Loucy (cell line): Measurements from ENCODE around the gene RRP8.

Source experiments
- H2AFZ ChIP-seq: fragments of 200-600 bp; sonication (generic); 2 replicates; pipeline ENCODE4 v1.6.0; 2016; ENCODE audit warnings: antibody characterized with exemption, mild to moderate bottlenecking, low read length, moderate library complexity
- H3F3A ChIP-seq: fragments of 200-600 bp; 2 replicates; pipeline ENCODE4 v1.6.0; 2016; ENCODE audit warnings: antibody characterized with exemption, low read depth, mild to moderate bottlenecking
- H3K27me3 ChIP-seq: fragments of 200-600 bp; sonication (generic); 2 replicates; pipeline ENCODE4 v1.6.1; 2014; ENCODE audit warnings: low read length, mild to moderate bottlenecking; ENCODE audit not compliant: insufficient read depth, poor library complexity, severe bottlenecking
- H3K36me3 ChIP-seq: fragments of 200-600 bp; sonication (generic); 2 replicates; pipeline ENCODE4 v1.6.1; 2016; ENCODE audit warnings: low read length; ENCODE audit not compliant: insufficient read depth
- H3K4me1 ChIP-seq: fragments of 200-600 bp; sonication (generic); 2 replicates; pipeline ENCODE4 v1.5.1; 2014; ENCODE audit warnings: low read length, mild to moderate bottlenecking; ENCODE audit not compliant: insufficient read depth, poor library complexity, severe bottlenecking
- H3K4me2 ChIP-seq: fragments of 200-600 bp; sonication (generic); 2 replicates; pipeline ENCODE4 v1.6.0; 2014; ENCODE audit warnings: antibody characterized with exemption, low read length, low read depth, mild to moderate bottlenecking; ENCODE audit not compliant: poor library complexity, severe bottlenecking
- H3K4me3 ChIP-seq: fragments of 200-600 bp; sonication (generic); 2 replicates; pipeline ENCODE4 v1.5.1; 2014; ENCODE audit warnings: low read length, mild to moderate bottlenecking, mixed read lengths; ENCODE audit not compliant: poor library complexity, severe bottlenecking
- H3K79me2 ChIP-seq: fragments of 200-600 bp; sonication (generic); 2 replicates; pipeline ENCODE4 v1.6.1; 2014; ENCODE audit warnings: low read length; ENCODE audit not compliant: insufficient read depth
- H3K9ac ChIP-seq: fragments of 200-600 bp; sonication (generic); 2 replicates; pipeline ENCODE4 v1.6.0; 2014; ENCODE audit warnings: mild to moderate bottlenecking, low read depth, low read length, moderate library complexity; ENCODE audit not compliant: poor library complexity, severe bottlenecking
- H3K9me2 ChIP-seq: fragments of 200-600 bp; sonication (generic); replicated peaks from 2 replicates; pipeline ENCODE4 v1.6.1; 2016; ENCODE audit warnings: low read depth, low read length, mixed read lengths
- H3K9me3 ChIP-seq: fragments of 200-600 bp; sonication (generic); 2 replicates; pipeline ENCODE4 v1.6.1; 2014; ENCODE audit warnings: mild to moderate bottlenecking, antibody characterized with exemption, low read length, low read depth; ENCODE audit not compliant: insufficient read depth
- H4K20me1 ChIP-seq: fragments of 200-600 bp; sonication (generic); 2 replicates; pipeline ENCODE4 v1.6.0; 2014; ENCODE audit warnings: antibody characterized with exemption, low read length, mild to moderate bottlenecking; ENCODE audit not compliant: insufficient read depth, poor library complexity, severe bottlenecking
- EZH2phosphoT487 ChIP-seq: fragments of 200-600 bp; IDR thresholded peaks from 2 replicates; pipeline ENCODE4 v1.6.1; 2018; ENCODE audit warnings: antibody characterized with exemption, mild to moderate bottlenecking, moderate library complexity, borderline replicate concordance
- TF ChIP-seq, protein P1 (sequence below): fragments of 200-600 bp; sonication (generic); conservative IDR thresholded peaks from 2 replicates; pipeline ENCODE4 v1.5.1; 2014; ENCODE audit warnings: mild to moderate bottlenecking, antibody characterized with exemption, low read length

RRP8 gene

DNA sequence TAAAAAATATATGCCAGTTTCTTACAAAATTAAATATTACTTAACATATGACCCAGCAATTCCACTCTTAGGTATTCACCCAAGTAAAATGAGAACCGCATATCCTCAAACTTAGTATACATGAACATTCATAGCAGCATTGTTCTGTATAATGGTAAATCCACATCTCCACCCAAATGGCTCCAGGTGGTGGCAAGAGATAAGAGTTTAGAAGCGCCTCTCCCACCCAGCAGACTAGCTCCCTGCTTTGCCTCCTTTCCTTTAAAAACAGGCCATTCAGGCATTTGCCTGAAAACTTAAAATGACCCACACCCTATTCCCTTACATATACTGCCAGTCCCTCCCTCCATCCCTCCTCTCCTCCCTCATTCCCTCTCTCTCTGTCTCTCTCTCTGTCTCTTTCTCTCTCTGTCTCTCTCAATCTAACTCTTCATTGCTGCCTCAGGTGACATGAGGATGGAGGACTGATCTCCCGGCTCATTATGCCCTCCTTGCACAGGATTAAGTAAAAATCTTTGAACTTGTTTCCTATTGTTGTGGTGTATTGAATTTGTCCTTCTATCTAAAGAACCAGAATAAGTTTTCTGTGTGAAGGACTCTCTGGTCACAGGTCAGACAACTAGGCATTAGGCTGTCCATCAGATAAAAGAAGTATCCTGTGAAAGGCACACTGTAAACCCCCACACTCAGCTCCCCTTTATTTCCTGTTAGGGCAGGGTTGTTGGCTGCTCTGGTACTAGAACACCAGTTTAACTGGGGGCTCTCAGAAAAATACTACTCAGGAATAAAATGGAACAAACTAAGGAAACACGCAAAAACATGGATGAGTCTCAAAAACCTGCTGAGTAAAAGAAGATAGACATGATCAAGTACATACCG is 48.3 kb downstream of the RRP8 start:
- Histone ChIP-seq H2AFZ (no peak overlapping the region), H4K20me1 (no peaks in the 10 kb centered on the region), H3F3A (no peaks in the 10 kb centered on the region), H3K9me3 (no peaks in the 10 kb centered on the region), H3K36me3 (no peaks in the 10 kb centered on the region), H3K27me3 (no peaks in the 10 kb centered on the region), H3K9ac (no peak overlapping the region), H3K4me1 (no peaks in the 10 kb centered on the region), H3K4me2 (no peak overlapping the region), H3K79me2 (no peaks in the 10 kb centered on the region), H3K9me2 (no peaks in the 10 kb centered on the region), H3K4me3 (no peak overlapping the region)
- TF ChIP-seq EZH2phosphoT487: no peak
- TF ChIP-seq, protein P1, sequence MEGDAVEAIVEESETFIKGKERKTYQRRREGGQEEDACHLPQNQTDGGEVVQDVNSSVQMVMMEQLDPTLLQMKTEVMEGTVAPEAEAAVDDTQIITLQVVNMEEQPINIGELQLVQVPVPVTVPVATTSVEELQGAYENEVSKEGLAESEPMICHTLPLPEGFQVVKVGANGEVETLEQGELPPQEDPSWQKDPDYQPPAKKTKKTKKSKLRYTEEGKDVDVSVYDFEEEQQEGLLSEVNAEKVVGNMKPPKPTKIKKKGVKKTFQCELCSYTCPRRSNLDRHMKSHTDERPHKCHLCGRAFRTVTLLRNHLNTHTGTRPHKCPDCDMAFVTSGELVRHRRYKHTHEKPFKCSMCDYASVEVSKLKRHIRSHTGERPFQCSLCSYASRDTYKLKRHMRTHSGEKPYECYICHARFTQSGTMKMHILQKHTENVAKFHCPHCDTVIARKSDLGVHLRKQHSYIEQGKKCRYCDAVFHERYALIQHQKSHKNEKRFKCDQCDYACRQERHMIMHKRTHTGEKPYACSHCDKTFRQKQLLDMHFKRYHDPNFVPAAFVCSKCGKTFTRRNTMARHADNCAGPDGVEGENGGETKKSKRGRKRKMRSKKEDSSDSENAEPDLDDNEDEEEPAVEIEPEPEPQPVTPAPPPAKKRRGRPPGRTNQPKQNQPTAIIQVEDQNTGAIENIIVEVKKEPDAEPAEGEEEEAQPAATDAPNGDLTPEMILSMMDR: no peak

DNA sequence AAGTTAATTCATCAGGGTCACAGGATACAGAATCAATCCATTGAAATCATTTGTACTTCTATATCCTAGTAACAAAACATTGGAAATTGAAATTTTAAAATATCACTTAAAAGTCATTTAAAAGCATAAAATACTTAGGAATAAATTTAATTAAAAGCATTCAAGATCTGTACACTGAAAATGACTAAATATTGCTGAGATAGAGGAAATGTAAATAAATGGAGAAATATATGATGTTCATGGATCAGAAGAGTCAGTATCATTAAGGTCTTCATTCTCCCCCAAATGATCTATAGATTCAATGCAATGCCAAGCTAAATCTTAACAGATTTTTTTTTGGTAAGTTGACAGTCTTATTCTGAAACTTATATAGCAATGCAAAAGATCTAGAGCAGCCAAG is 49.8 kb downstream of the RRP8 start:
- no peak overlapping the region for H3K4me2 ChIP-seq
- H2AFZ ChIP-seq: no peak overlapping the region
- no peaks in the 10 kb centered on the region for H3K27me3 ChIP-seq
- no peak overlapping the region for H3K9ac ChIP-seq
- no peaks in the 10 kb centered on the region for H3K36me3 ChIP-seq
- no peaks in the 10 kb centered on the region for H3F3A ChIP-seq
- no peak for TF ChIP-seq EZH2phosphoT487
- TF ChIP-seq, protein P1: no peak
- H3K9me3 ChIP-seq: no peaks in the 10 kb centered on the region
- no peak overlapping the region for H3K4me3 ChIP-seq
- no peaks in the 10 kb centered on the region for H3K9me2 ChIP-seq
- no peaks in the 10 kb centered on the region for H3K79me2 ChIP-seq
- H4K20me1 ChIP-seq: no peaks in the 10 kb centered on the region
- H3K4me1 ChIP-seq: peaks cover 5% of the 10 kb centered on the region

DNA sequence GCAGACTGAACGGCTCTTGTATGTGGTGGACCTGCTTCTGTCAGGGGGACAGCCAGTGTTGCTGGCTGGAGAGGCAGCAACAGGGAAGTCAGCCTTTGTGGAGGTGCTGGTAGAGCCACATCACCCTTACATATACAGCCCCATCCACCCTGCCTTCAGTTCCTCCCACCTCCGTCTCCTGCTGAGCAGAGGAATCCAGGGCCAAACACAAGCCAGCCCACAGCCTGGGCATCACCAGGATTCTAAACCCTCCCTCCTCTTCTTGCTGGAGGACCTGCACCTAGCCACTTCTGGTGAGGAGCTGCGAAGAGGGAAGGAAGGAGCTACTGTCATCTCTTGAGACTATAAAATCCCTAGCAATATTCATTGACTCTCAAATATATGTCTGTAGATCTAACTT is 54.8 kb downstream of the RRP8 start:
- TF ChIP-seq EZH2phosphoT487: no peak
- Histone ChIP-seq H3K36me3 (no peaks in the 10 kb centered on the region; the same call in 1 of the 2 replicates), H4K20me1 (no peaks in the 10 kb centered on the region), H3K27me3 (no peaks in the 10 kb centered on the region), H3K9me3 (no peaks in the 10 kb centered on the region), H3K9me2 (no peaks in the 10 kb centered on the region), H2AFZ (no peak overlapping the region), H3K4me1 (peaks cover 5% of the 10 kb centered on the region), H3K4me3 (no peak overlapping the region), H3K4me2 (no peak overlapping the region), H3K9ac (no peak overlapping the region), H3K79me2 (no peaks in the 10 kb centered on the region), H3F3A (no peaks in the 10 kb centered on the region)
